ENCODE measurements around the gene SCD5.

DNA sequence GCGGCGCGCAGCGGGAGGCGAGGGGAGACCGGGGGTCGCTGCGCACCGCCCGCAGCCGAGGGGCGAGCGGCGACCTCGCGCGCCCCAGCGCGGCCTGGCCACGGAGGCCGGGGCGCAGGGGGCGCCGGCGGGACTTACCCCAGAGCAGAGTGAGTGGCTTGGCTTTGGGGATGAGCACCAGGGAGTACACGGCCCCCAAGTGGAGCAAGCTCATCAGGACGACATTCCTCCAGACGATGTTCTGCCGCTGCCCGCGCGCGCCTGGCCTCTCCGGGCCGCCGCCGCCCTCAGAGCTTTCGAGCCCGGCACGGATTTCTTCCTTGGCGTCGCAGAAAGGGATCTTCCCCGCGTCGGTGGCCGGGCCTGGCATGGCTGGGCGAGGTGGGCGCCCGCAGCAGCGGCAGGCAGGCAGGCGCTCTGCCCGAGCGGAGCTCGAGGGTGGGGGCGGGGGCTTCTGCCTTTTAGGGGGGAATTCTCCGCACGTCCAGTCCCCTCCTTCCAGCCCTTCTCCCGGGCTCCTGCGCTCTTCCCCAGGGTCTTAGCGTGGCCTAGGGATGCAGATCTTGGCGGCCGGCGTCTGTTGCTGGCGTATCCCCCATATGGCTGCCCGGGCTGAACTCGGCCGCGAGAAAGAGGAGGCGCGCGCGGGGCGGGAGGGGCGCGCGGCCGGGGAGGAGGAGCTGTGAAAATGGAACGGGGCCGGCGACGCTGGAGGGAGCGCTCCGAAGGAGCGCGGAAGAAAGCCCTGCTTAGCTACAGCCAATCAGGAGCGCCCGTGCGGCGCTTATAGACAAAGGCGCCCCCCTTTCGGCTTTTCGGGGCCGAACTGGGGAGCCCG is at the start of gene SCD5:
- TF ChIP-seq EZH2 (IDR thresholded peaks at IDR 0.05; ENCODE audit: low read depth, unreplicated experiment) (peak; percentile 40), CREB1 (CRISPR knock-in tag; IDR thresholded peaks at IDR 0.05; ENCODE audit: low read depth) (no peak), CTCF (conservative IDR thresholded peaks at IDR 0.05; ENCODE audit: low read depth in 2 of 2) (no peak), EZH2phosphoT487 (IDR thresholded peaks at IDR 0.05; ENCODE audit: unreplicated experiment) (no peak), ZNF114 (CRISPR knock-in tag; IDR thresholded peaks at IDR 0.05) (no peak), POLR2AphosphoS5 (IDR thresholded peaks at IDR 0.05; ENCODE audit: low read depth) (no peak), JUNB (IDR thresholded peaks at IDR 0.05; ENCODE audit: unreplicated experiment) (no peak), STAT1 (IDR thresholded peaks at IDR 0.05; ENCODE audit: unreplicated experiment) (no peak), NANOG (IDR thresholded peaks at IDR 0.05; ENCODE audit: borderline replicate concordance) (no peak)
- TF ChIP-seq, protein P1, sequence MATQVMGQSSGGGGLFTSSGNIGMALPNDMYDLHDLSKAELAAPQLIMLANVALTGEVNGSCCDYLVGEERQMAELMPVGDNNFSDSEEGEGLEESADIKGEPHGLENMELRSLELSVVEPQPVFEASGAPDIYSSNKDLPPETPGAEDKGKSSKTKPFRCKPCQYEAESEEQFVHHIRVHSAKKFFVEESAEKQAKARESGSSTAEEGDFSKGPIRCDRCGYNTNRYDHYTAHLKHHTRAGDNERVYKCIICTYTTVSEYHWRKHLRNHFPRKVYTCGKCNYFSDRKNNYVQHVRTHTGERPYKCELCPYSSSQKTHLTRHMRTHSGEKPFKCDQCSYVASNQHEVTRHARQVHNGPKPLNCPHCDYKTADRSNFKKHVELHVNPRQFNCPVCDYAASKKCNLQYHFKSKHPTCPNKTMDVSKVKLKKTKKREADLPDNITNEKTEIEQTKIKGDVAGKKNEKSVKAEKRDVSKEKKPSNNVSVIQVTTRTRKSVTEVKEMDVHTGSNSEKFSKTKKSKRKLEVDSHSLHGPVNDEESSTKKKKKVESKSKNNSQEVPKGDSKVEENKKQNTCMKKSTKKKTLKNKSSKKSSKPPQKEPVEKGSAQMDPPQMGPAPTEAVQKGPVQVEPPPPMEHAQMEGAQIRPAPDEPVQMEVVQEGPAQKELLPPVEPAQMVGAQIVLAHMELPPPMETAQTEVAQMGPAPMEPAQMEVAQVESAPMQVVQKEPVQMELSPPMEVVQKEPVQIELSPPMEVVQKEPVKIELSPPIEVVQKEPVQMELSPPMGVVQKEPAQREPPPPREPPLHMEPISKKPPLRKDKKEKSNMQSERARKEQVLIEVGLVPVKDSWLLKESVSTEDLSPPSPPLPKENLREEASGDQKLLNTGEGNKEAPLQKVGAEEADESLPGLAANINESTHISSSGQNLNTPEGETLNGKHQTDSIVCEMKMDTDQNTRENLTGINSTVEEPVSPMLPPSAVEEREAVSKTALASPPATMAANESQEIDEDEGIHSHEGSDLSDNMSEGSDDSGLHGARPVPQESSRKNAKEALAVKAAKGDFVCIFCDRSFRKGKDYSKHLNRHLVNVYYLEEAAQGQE (IDR thresholded peaks at IDR 0.05; ENCODE audit: unreplicated experiment) = no peak
- TF ChIP-seq, protein P2, sequence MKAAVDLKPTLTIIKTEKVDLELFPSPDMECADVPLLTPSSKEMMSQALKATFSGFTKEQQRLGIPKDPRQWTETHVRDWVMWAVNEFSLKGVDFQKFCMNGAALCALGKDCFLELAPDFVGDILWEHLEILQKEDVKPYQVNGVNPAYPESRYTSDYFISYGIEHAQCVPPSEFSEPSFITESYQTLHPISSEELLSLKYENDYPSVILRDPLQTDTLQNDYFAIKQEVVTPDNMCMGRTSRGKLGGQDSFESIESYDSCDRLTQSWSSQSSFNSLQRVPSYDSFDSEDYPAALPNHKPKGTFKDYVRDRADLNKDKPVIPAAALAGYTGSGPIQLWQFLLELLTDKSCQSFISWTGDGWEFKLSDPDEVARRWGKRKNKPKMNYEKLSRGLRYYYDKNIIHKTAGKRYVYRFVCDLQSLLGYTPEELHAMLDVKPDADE (IDR thresholded peaks at IDR 0.05) = no peak

Data from GM23338 (cell line).